Measurements from ENCODE around the gene MPC1. TPM values are rescaled to one million over a fixed set of nuclear protein-coding genes. Genes with fewer than 3 reads are reported as not detected.

The MPC1 gene
- total RNA-seq, 4 donors from 2014 or later, result 69.1 to 128 (median 103) TPM

GRCh38 chr6:166344240-166344639, 38.5 kb downstream of the MPC1 start:
- TF ChIP-seq POLR2A (IDR thresholded peaks at IDR 0.05) (no peak), CTCF (IDR thresholded peaks at IDR 0.05) (no peak)
- H3K27me3 ChIP-seq, result no peaks in the 10 kb centered on the region
- H3K27ac ChIP-seq, result no peak overlapping the region
- H3K4me1 ChIP-seq, result peaks cover 18 to 25% of the 10 kb centered on the region in 2 donors
- intact Hi-C loops (cut with DNase I), result no loop called here
- H3K9me3 ChIP-seq, result no peaks in the 10 kb centered on the region
- H3K36me3 ChIP-seq, result no peaks in the 10 kb centered on the region
- 95% methylated on average over 8 of the region's 8 CpGs for WGBS, 2 donors
- DNase-seq, result no peak
- no peak overlapping the region for H3K4me3 ChIP-seq (replicated peaks in 1 of 3)

GRCh38 chr6:166343150-166343487, 39.6 kb downstream of the MPC1 start:
- Histone ChIP-seq H3K9me3 (no peaks in the 10 kb centered on the region), H3K36me3 (no peaks in the 10 kb centered on the region), H3K27ac (peak overlapping the region in 2 of 3 donors; percentile 89 to 91), H3K4me1 (peaks cover 18 to 30% of the 10 kb centered on the region in 2 donors), H3K27me3 (no peaks in the 10 kb centered on the region), H3K4me3 (replicated peaks in 1 of 3) (peak overlapping the region in 2 of 3 donors; percentile 89 to 97)
- 25 to 26% methylated on average over 3 of the region's 3 CpGs for WGBS, 2 donors
- no peak for DNase-seq
- TF ChIP-seq CTCF (IDR thresholded peaks at IDR 0.05) (no peak), POLR2A (IDR thresholded peaks at IDR 0.05) (no peak)
- intact Hi-C loops (cut with DNase I), result no loop called here

- TF ChIP-seq POLR2A (IDR thresholded peaks at IDR 0.05) (peak; percentile 48 to 86), CTCF (IDR thresholded peaks at IDR 0.05) (peak in 1 of 6 experiments; percentile 3)
- no peaks in the 10 kb centered on the region for H3K36me3 ChIP-seq
- no peaks in the 10 kb centered on the region for H3K27me3 ChIP-seq
- H3K4me1 ChIP-seq, result peaks cover 18 to 30% of the 10 kb centered on the region in 2 donors
- H3K9me3 ChIP-seq, result no peaks in the 10 kb centered on the region
- WGBS, 2 donors, result 1 to 3% methylated on average over 19 to 53 of the region's 73 CpGs
- peak within 1 kb of the TSS; percentile 8 to 91 (median 89) for H3K27ac ChIP-seq
- intact Hi-C loops (cut with DNase I), result no loop called here
- DNase-seq, result peak; percentile 82 to 84
- H3K4me3 ChIP-seq (replicated peaks in 1 of 3), result peak within 1 kb of the TSS; percentile 80 to 97 (median 89)
Observed at GRCh38 chr6:166342349-166343149, 40.2 kb downstream of the MPC1 start, which contains the start of gene SFT2D1. Gene SFT2D1, minus strand, starts transcription at chr6:166342545. Its CDS starts 64 bp downstream, at chr6:166342481.

- TF ChIP-seq POLR2A (IDR thresholded peaks at IDR 0.05) (no peak), CTCF (IDR thresholded peaks at IDR 0.05) (no peak)
- intact Hi-C loops (cut with DNase I), result no loop called here
Observed at GRCh38 chr6:166341977-166342348, 40.8 kb downstream of the MPC1 start.

GRCh38 chr6:166341464-166341863, 41.3 kb downstream of the MPC1 start:
- Histone ChIP-seq H3K27ac (peak overlapping the region in 1 of 3 donors; percentile 91), H3K36me3 (no peaks in the 10 kb centered on the region), H3K4me3 (replicated peaks in 1 of 3) (peak overlapping the region; percentile 80 to 97 (median 89)), H3K9me3 (no peaks in the 10 kb centered on the region), H3K4me1 (peaks cover 18 to 30% of the 10 kb centered on the region in 2 donors), H3K27me3 (no peaks in the 10 kb centered on the region)
- TF ChIP-seq POLR2A (IDR thresholded peaks at IDR 0.05) (no peak), CTCF (IDR thresholded peaks at IDR 0.05) (no peak)
- DNase-seq, result no peak
- 42 to 45% methylated on average over 7 of the region's 7 CpGs for WGBS, 2 donors
- intact Hi-C loops (cut with DNase I), result no loop called here

More at GRCh38 chr6:166341977-166342348, 40.8 kb downstream of the MPC1 start:
- peak overlapping the region; percentile 80 to 97 (median 89) for H3K4me3 ChIP-seq (replicated peaks in 1 of 3)
- DNase-seq, result peak in 1 of 2 donors; percentile 14
- peak overlapping the region; percentile 8 to 91 (median 89) for H3K27ac ChIP-seq
- WGBS, 2 donors, result 0 to 1% methylated on average over 13 to 16 of the region's 16 CpGs
- H3K27me3 ChIP-seq, result no peaks in the 10 kb centered on the region
- peaks cover 18 to 30% of the 10 kb centered on the region in 2 donors for H3K4me1 ChIP-seq
- no peaks in the 10 kb centered on the region for H3K9me3 ChIP-seq
- H3K36me3 ChIP-seq, result no peaks in the 10 kb centered on the region
